Measurements from ENCODE around the gene RSPH4A. TPM values are rescaled to one million over a fixed set of nuclear protein-coding genes. Genes with fewer than 3 reads are reported as not detected.

Gene RSPH4A
- total and polyA plus RNA-seq, 9 of the 15 experiments (the other 6 are each of a cell fraction or from before 2014, with no cell fraction given), result 0.04 to 0.30 (median 0.11) TPM

- TF ChIP-seq HINFP (tag; conservative IDR thresholded peaks at IDR 0.05; ENCODE audit: low read depth) (no peak), ZHX1 (conservative IDR thresholded peaks at IDR 0.05; ENCODE audit: low read length) (0 out of 2 replicates have a peak, but pooled peaks have one; percentile 17), MITF (IDR thresholded peaks at IDR 0.05) (no peak), TAF1 (IDR thresholded peaks at IDR 0.05; ENCODE audit: control insufficient read depth, extremely low read depth, insufficient read depth, low read length, severe bottlenecking) (peak; percentile 89), ZBTB5 (IDR thresholded peaks at IDR 0.05) (no peak), MAZ (CRISPR knock-in tag; conservative IDR thresholded peaks at IDR 0.05 in 1 of 2, IDR thresholded peaks at IDR 0.05 in 1 of 2) (peak in 1 of 2 experiments; percentile 64; a peak in 2 of 4 replicates), ESRRB (CRISPR knock-in tag; IDR thresholded peaks at IDR 0.05; ENCODE audit: borderline replicate concordance) (no peak), GATAD2B (IDR thresholded peaks at IDR 0.05; ENCODE audit: borderline replicate concordance) (no peak; the same call in 1 of the 2 replicates), SMARCA5 (IDR thresholded peaks at IDR 0.05) (no peak), PHTF2 (CRISPR knock-in tag; IDR thresholded peaks at IDR 0.05) (no peak), LARP7 (IDR thresholded peaks at IDR 0.05) (no peak), ZNF224 (CRISPR knock-in tag; IDR thresholded peaks at IDR 0.05) (no peak), PPARD (CRISPR knock-in tag; IDR thresholded peaks at IDR 0.05) (no peak), CREB5 (CRISPR knock-in tag; IDR thresholded peaks at IDR 0.05) (no peak), FOXP4 (CRISPR knock-in tag; IDR thresholded peaks at IDR 0.05; ENCODE audit: borderline replicate concordance) (no peak)
These were observed 64.8 kb downstream of the RSPH4A start, which contains the start of gene KPNA5 (continued) for GRCh38 chr6:116680880-116681672.

Data from K562 (cell line).